Measurements from ENCODE around the gene TMEM18.

The TMEM18 gene

DNA sequence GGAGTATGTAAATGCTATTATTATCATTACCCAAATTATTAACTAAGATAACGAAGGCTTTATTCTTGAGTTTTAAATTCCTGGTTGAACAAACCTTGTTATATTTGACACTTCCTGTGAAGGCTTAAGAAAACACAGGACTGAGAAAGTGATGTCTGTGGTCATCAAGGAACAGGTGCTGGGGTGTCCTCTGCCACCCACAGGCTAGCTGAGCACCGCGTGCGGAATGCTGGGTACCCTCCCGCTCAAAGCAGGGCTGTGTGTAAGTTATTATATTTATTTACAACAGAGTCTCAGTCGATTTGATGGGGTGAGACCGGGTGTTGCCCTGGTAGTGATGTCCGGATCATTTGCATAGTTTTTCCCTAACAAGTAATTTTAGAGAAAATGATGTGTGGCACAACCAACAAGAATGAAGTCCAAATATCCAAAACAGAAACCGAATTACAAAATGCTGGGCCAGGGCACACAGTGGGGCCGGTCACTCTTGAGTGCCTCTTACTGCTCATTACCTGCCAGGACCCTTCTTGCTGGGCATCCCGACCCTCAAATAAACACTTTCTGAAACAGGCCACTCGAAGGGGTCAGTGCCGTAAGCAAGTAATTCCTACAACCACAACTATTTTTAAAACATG is 49.2 kb downstream of the TMEM18 start:
- Histone ChIP-seq H2BK12ac (ENCODE audit: low read length) (no peak overlapping the region), H3K4ac (ENCODE audit: low read length) (no peak overlapping the region), H3K14ac (ENCODE audit: low read length) (no peak overlapping the region), H3K27ac (replicated peaks; ENCODE audit: low read length) (no peak overlapping the region), H3K36me3 (replicated peaks in 1 of 2; ENCODE audit: control insufficient read depth in 2 of 2, insufficient read depth in 2 of 2, low read length in 2 of 2) (no peaks in the 10 kb centered on the region), H2BK120ac (ENCODE audit: low read depth, low read length) (no peak overlapping the region), H3K18ac (ENCODE audit: low read length) (no peak overlapping the region), H3K4me1 (ENCODE audit: control insufficient read depth in 2 of 2, insufficient read depth in 1 of 2, low read depth in 1 of 2, low read length in 2 of 2) (peaks cover 4 to 17% of the 10 kb centered on the region in 2 donors), H2BK5ac (ENCODE audit: low read length) (no peak overlapping the region), H2BK15ac (ENCODE audit: low read length) (no peak overlapping the region), H3K4me2 (ENCODE audit: insufficient read depth, low read length, poor library complexity, severe bottlenecking) (no peak overlapping the region), H2AK5ac (ENCODE audit: low read depth, low read length) (no peak overlapping the region), H3K4me3 (ENCODE audit: low read length in 2 of 2) (no peak overlapping the region), H4K91ac (ENCODE audit: low read depth, low read length, poor library complexity) (no peak overlapping the region), H3K23ac (ENCODE audit: low read depth, low read length, poor library complexity) (no peak overlapping the region), H3K9ac (ENCODE audit: low read depth, low read length, poor library complexity) (no peak overlapping the region), H3K79me1 (ENCODE audit: low read depth, low read length) (no peaks in the 10 kb centered on the region), H3K27me3 (ENCODE audit: control insufficient read depth in 3 of 3, insufficient read depth in 3 of 3, low read depth in 1 of 3, low read length in 3 of 3) (no peaks in the 10 kb centered on the region), H4K8ac (ENCODE audit: low read depth, low read length) (no peak overlapping the region), H3K9me3 (replicated peaks in 1 of 2; ENCODE audit: control insufficient read depth in 2 of 2, insufficient read depth in 1 of 2, low read depth in 1 of 2, low read length in 2 of 2) (no peaks in the 10 kb centered on the region), H2AFZ (ENCODE audit: low read length) (no peak overlapping the region)
- no CpG with 5 or more reads among the region's 13 CpGs for WGBS, 2 donors (ENCODE audit: extremely low coverage in 2 of 2, insufficient read length in 2 of 2, insufficient replicate concordance in 1 of 2)
- no peak for DNase-seq (ENCODE audit: low spot score)

GRCh38 chr2:627340-627709 is 49.9 kb downstream of the TMEM18 start:
- Histone ChIP-seq H2AFZ (ENCODE audit: low read length) (no peak overlapping the region), H3K79me1 (ENCODE audit: low read depth, low read length) (no peaks in the 10 kb centered on the region), H3K23ac (ENCODE audit: low read depth, low read length, poor library complexity) (no peak overlapping the region), H4K8ac (ENCODE audit: low read depth, low read length) (no peak overlapping the region), H2BK120ac (ENCODE audit: low read depth, low read length) (no peak overlapping the region), H3K14ac (ENCODE audit: low read length) (no peak overlapping the region), H3K4me3 (ENCODE audit: low read length in 2 of 2) (no peak overlapping the region), H3K9me3 (replicated peaks in 1 of 2; ENCODE audit: control insufficient read depth in 2 of 2, insufficient read depth in 1 of 2, low read depth in 1 of 2, low read length in 2 of 2) (no peaks in the 10 kb centered on the region), H3K4me1 (ENCODE audit: control insufficient read depth in 2 of 2, insufficient read depth in 1 of 2, low read depth in 1 of 2, low read length in 2 of 2) (peaks cover 4 to 17% of the 10 kb centered on the region in 2 donors), H2BK15ac (ENCODE audit: low read length) (no peak overlapping the region), H3K27ac (replicated peaks; ENCODE audit: low read length) (no peak overlapping the region), H3K18ac (ENCODE audit: low read length) (no peak overlapping the region), H2BK5ac (ENCODE audit: low read length) (no peak overlapping the region), H3K4ac (ENCODE audit: low read length) (no peak overlapping the region), H2BK12ac (ENCODE audit: low read length) (no peak overlapping the region), H3K36me3 (replicated peaks in 1 of 2; ENCODE audit: control insufficient read depth in 2 of 2, insufficient read depth in 2 of 2, low read length in 2 of 2) (no peaks in the 10 kb centered on the region), H2AK5ac (ENCODE audit: low read depth, low read length) (no peak overlapping the region), H3K9ac (ENCODE audit: low read depth, low read length, poor library complexity) (no peak overlapping the region), H3K27me3 (ENCODE audit: control insufficient read depth in 3 of 3, insufficient read depth in 3 of 3, low read depth in 1 of 3, low read length in 3 of 3) (no peaks in the 10 kb centered on the region), H4K91ac (ENCODE audit: low read depth, low read length, poor library complexity) (no peak overlapping the region), H3K4me2 (ENCODE audit: insufficient read depth, low read length, poor library complexity, severe bottlenecking) (no peak overlapping the region)
- no CpG with 5 or more reads among the region's 9 CpGs for WGBS, 2 donors (ENCODE audit: extremely low coverage in 2 of 2, insufficient read length in 2 of 2, insufficient replicate concordance in 1 of 2)
- no peak for DNase-seq (ENCODE audit: low spot score)

DNA sequence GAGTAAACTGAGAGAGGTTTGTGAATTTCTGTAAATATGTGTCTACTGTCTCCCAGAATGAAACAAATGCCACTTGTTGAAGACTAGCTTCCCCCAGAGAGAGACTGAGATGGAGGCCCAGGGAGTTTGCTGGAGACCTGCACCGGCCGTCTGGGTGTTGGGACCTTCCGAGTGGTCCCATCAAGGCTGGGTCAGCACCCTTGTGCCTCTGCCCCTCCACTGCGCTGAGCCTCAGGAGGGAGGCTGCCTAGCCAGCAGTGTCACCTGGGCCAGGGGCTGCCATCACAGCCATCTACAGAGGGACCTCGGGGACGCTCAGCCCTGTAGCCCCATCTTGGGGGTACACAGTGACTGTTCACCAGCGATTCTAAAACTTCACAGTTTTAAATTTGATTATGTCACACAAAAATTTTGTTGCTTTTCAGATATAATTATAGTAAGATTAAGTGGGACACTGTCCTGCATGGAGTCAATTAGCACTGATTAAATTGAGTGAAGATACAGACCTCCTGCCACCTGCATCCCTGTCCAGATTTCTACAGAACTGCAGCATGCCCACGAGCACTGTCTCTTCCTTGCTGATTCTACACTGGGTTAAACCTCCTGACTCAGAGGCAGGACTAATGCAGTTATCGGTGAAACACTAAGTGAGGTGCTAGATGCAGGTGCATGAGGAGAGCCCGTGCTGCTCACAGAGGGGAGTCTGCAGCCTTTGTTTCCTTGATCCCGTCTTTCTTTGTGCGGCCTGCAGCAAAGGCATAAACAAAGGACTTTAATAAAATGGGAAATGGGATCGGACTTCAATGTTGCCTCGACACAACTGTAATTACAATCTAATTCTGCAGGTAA is 50.5 kb downstream of the TMEM18 start:
- H3K4me2 ChIP-seq (ENCODE audit: insufficient read depth, low read length, poor library complexity, severe bottlenecking), result no peak overlapping the region
- H3K27ac ChIP-seq (replicated peaks; ENCODE audit: low read length), result no peak overlapping the region
- no peak overlapping the region for H2BK5ac ChIP-seq (ENCODE audit: low read length)
- H3K18ac ChIP-seq (ENCODE audit: low read length), result peak overlapping the region; percentile 61
- H3K23ac ChIP-seq (ENCODE audit: low read depth, low read length, poor library complexity), result no peak overlapping the region
- H3K14ac ChIP-seq (ENCODE audit: low read length), result no peak overlapping the region
- no peaks in the 10 kb centered on the region for H3K9me3 ChIP-seq (replicated peaks in 1 of 2; ENCODE audit: control insufficient read depth in 2 of 2, insufficient read depth in 1 of 2, low read depth in 1 of 2, low read length in 2 of 2)
- H3K79me1 ChIP-seq (ENCODE audit: low read depth, low read length), result no peaks in the 10 kb centered on the region
- H3K4ac ChIP-seq (ENCODE audit: low read length), result no peak overlapping the region
- no peak overlapping the region for H4K91ac ChIP-seq (ENCODE audit: low read depth, low read length, poor library complexity)
- H2BK15ac ChIP-seq (ENCODE audit: low read length), result no peak overlapping the region
- H2AFZ ChIP-seq (ENCODE audit: low read length), result no peak overlapping the region
- H4K8ac ChIP-seq (ENCODE audit: low read depth, low read length), result no peak overlapping the region
- H3K9ac ChIP-seq (ENCODE audit: low read depth, low read length, poor library complexity), result no peak overlapping the region
- H3K4me1 ChIP-seq (ENCODE audit: control insufficient read depth in 2 of 2, insufficient read depth in 1 of 2, low read depth in 1 of 2, low read length in 2 of 2), result peaks cover 4 to 17% of the 10 kb centered on the region in 2 donors
- H2BK120ac ChIP-seq (ENCODE audit: low read depth, low read length), result no peak overlapping the region
- H3K27me3 ChIP-seq (ENCODE audit: control insufficient read depth in 3 of 3, insufficient read depth in 3 of 3, low read depth in 1 of 3, low read length in 3 of 3), result no peaks in the 10 kb centered on the region
- no peak overlapping the region for H2BK12ac ChIP-seq (ENCODE audit: low read length)
- no peak for DNase-seq (ENCODE audit: low spot score)
- H3K4me3 ChIP-seq (ENCODE audit: low read length in 2 of 2), result no peak overlapping the region
- H2AK5ac ChIP-seq (ENCODE audit: low read depth, low read length), result no peak overlapping the region
- H3K36me3 ChIP-seq (replicated peaks in 1 of 2; ENCODE audit: control insufficient read depth in 2 of 2, insufficient read depth in 2 of 2, low read length in 2 of 2), result no peaks in the 10 kb centered on the region
- no CpG with 5 or more reads among the region's 14 CpGs for WGBS, 2 donors (ENCODE audit: extremely low coverage in 2 of 2, insufficient read length in 2 of 2, insufficient replicate concordance in 1 of 2)

All from neuronal stem cell (in vitro differentiated cells).